MCF 10A (cell line): ENCODE results near the gene EIF2AK2. TPM values are rescaled to one million over a fixed set of nuclear protein-coding genes. Genes with fewer than 3 reads are reported as not detected.

ENCODE experiments used
- BruUV-seq: library from RNA; stranded (reverse); fragments of 400-500 nt; replicated peaks from 2 replicates; lab custom pipeline; 2021; lab: Mats Ljungman, UMichigan
- CTCF ChIA-PET: fragments of 300-600 bp; sonication (Branson Sonifier 250); formaldehyde crosslinking; extraction: SDS; loops from one replicate; lab custom pipeline; 2021; ENCODE audit warnings: antibody characterized with exemption, inconsistent platforms; lab: Yijun Ruan, JAX
- POLR2A ChIA-PET: fragments of 300-600, 350-650 bp; sonication (Branson Sonifier 250); formaldehyde crosslinking; extraction: SDS; loops from one replicate; lab custom pipeline; 2020; ENCODE audit warnings: antibody characterized with exemption, inconsistent platforms; lab: Yijun Ruan, JAX
- DNase-seq: peaks from one replicate; pipeline ENCODE4 v3.0.0-alpha.2; 2018; ENCODE audit not compliant: unreplicated experiment
- H3K27ac Mint-ChIP-seq: one replicate; pipeline ENCODE4 v1.8.0; 2022; ENCODE audit warnings: mild to moderate bottlenecking, low read depth, mixed read lengths; ENCODE audit not compliant: unreplicated experiment
- H3K27me3 Mint-ChIP-seq: one replicate; pipeline ENCODE4 v1.8.0; 2022; ENCODE audit warnings: mixed read lengths; ENCODE audit not compliant: insufficient read depth, unreplicated experiment
- H3K36me3 Mint-ChIP-seq: one replicate; pipeline ENCODE4 v1.8.0; 2022; ENCODE audit warnings: mild to moderate bottlenecking, moderate library complexity, mixed read lengths; ENCODE audit not compliant: insufficient read depth, unreplicated experiment
- H3K4me1 Mint-ChIP-seq: one replicate; pipeline ENCODE4 v1.8.0; 2022; ENCODE audit warnings: mixed read lengths; ENCODE audit not compliant: insufficient read depth, unreplicated experiment
- H3K4me3 Mint-ChIP-seq: one replicate; pipeline ENCODE4 v1.8.0; 2022; ENCODE audit warnings: mild to moderate bottlenecking, moderate library complexity, mixed read lengths; ENCODE audit not compliant: unreplicated experiment
- H3K9me3 Mint-ChIP-seq: one replicate; pipeline ENCODE4 v1.8.0; 2022; ENCODE audit warnings: mixed read lengths; ENCODE audit not compliant: unreplicated experiment
- CTCF ChIP-seq: fragments of 200-600 bp; IDR thresholded peaks from one replicate; pipeline ENCODE4 v1.8.0; 2022; ENCODE audit warnings: antibody characterized with exemption, mild to moderate bottlenecking; ENCODE audit not compliant: unreplicated experiment
- intact Hi-C: fragments of 100-400 bp; cut with micrococcal nuclease; formaldehyde crosslinking; loops from 2 replicates; pipeline ENCODE4 v1.14.1; 2022
- total RNA-seq: library from RNA; stranded (reverse); gene quantifications from 2 replicates; pipeline ENCODE4 v1.2.3, GENCODE V29; 2022

The EIF2AK2 gene
- total RNA-seq, 1 experiment from 2014 or later = 29.6 TPM

- Mint-ChIP-seq H3K27me3 (no peaks in the 10 kb centered on the region), H3K4me3 (no peak overlapping the region), H3K9me3 (no peaks in the 10 kb centered on the region), H3K4me1 (peaks cover 29% of the 10 kb centered on the region), H3K27ac (no peak overlapping the region), H3K36me3 (peaks cover 25% of the 10 kb centered on the region)
- no peak for TF ChIP-seq CTCF
- no peak for DNase-seq
- BruUV-seq = TSS peak; percentile 45
- CTCF ChIA-PET = no interaction called here
- POLR2A ChIA-PET = interaction anchor here (0.6 to 2.9 kb wide), 16 partner anchors 8 to 1518 kb away, joined by 3 to 17 read pairs (median 5); partner anchors contain the start of genes CEBPZ, EIF2AK2 and NDUFAF7
- intact Hi-C loops = no loop called here
These were observed 72.0 kb downstream of the EIF2AK2 start for GRCh38 chr2:37084797-37085196.

- peak; percentile 97 for DNase-seq
- Mint-ChIP-seq H3K4me1 (peaks cover 30% of the 10 kb centered on the region), H3K27ac (no peak within 1 kb of the TSS), H3K27me3 (no peaks in the 10 kb centered on the region), H3K4me3 (no peak within 1 kb of the TSS), H3K9me3 (no peaks in the 10 kb centered on the region), H3K36me3 (peaks cover 25% of the 10 kb centered on the region)
- intact Hi-C loops = no loop called here
- CTCF ChIA-PET = interaction anchor here (0.7 kb wide), 1 partner anchor 53 kb away, joined by 3 read pairs; no protein-coding TSS in a partner anchor
- POLR2A ChIA-PET = interaction anchor here (0.6 to 2.9 kb wide), 19 partner anchors 8 to 1518 kb away, joined by 3 to 17 read pairs (median 5); partner anchors contain the start of genes CEBPZ, CEBPZOS, EIF2AK2 and NDUFAF7
- BruUV-seq = TSS peak; percentile 35
- no peak for TF ChIP-seq CTCF
These were observed 72.6 kb downstream of the EIF2AK2 start, which contains the start of the genes GPATCH11 and HEATR5B for GRCh38 chr2:37083873-37084794. Gene GPATCH11 (plus strand): TSS chr2:37084518. CDS start chr2:37088382, 3,864 bp downstream. Gene HEATR5B (minus strand): TSS chr2:37084372. CDS start chr2:37083414, 958 bp downstream.

GRCh38 chr2:37080689-37081088 is 76.1 kb downstream of the EIF2AK2 start:
- intact Hi-C loops = no loop called here
- DNase-seq = no peak
- Mint-ChIP-seq H3K4me3 (no peak overlapping the region), H3K36me3 (peaks cover 35% of the 10 kb centered on the region), H3K27me3 (no peaks in the 10 kb centered on the region), H3K4me1 (peaks cover 30% of the 10 kb centered on the region), H3K27ac (no peak overlapping the region), H3K9me3 (no peaks in the 10 kb centered on the region)
- CTCF ChIA-PET = no interaction called here
- TF ChIP-seq CTCF = no peak
- POLR2A ChIA-PET = no interaction called here
- no TSS peak for BruUV-seq

GRCh38 chr2:37080266-37080665 is 76.5 kb downstream of the EIF2AK2 start:
- ChIA-PET CTCF (no interaction called here), POLR2A (no interaction called here)
- no peak for DNase-seq
- TF ChIP-seq CTCF = no peak
- Mint-ChIP-seq H3K4me3 (no peak overlapping the region), H3K4me1 (peaks cover 30% of the 10 kb centered on the region), H3K9me3 (no peaks in the 10 kb centered on the region), H3K27ac (no peak overlapping the region), H3K36me3 (peaks cover 36% of the 10 kb centered on the region), H3K27me3 (no peaks in the 10 kb centered on the region)
- intact Hi-C loops = no loop called here
- BruUV-seq = no TSS peak
